HL-60/S4 treated with phorbol 12-myristate 13-acetate at 8.2 ng/mL for 4 days and 3 days (cell line): ENCODE data around the gene MRNIP.

Experiments
- in situ Hi-C: fragments of 300-500 bp; cut with MboI; formaldehyde crosslinking; loops from 2 replicates; pipeline ENCODE4 v1.15.0; 2022; ENCODE audit warnings: low sequenced_read_pairs

MRNIP gene

GRCh38 chr5:179889885-179890284, 31.3 kb upstream of the MRNIP start:
- in situ Hi-C loops, result no loop called here

DNA sequence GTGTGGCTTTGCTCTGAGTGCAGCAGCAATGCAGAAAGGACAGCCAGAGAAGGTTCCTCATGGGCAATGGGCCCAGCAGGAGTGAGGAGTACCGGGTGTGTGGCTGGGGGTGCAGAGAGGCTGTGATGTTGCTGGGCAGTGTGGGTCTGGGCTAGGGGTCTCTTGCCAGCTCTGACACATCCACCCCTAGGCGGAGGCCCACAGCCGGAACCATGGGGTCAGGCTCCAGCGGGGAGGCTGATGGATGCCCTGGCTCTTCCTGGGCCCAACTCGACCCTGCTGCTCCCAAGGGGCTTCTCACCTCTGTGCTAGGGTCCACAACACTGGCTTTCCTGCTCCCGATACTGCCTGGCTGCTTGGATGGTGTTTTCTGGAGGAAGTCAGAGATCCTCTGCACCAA, 29.2 kb upstream of the MRNIP start:
- in situ Hi-C loops, result no loop called here

GRCh38 chr5:179887095-179887494, 28.5 kb upstream of the MRNIP start:
- in situ Hi-C loops, result no loop called here

DNA sequence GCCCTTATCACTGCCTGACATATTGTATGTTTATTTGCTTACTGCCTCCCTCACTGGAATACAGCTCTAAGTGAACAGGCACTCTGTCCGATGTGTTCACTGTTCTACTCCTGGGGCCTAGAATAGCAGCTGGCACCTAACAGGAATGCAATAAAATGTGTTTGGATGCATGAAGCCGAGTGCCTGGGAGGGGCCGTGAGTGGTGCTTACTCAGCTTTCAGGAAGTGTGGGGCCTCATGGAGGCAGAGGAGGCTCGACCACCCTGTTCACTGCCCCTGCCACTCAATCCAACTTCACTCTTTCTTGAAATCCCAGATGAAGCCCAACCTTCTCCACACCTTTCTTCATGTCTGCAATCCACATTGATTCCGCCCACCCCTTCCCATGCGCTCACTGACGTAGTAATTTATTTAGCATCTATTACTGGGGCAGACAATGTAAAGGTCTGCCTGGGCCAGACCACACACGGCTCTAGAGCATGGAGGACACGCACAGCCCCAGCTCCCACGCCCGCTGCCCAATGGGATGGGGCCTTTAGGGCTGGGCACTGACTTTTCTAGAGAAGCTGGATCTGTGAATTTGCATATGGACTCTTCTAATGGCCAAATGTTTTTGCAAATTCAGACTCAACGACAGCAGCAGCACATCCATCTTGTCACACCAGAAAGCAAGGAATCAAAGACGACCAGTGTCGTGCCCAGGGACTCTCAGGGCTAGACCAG, 27.7 kb upstream of the MRNIP start:
- in situ Hi-C loops, result no loop called here

- in situ Hi-C loops, result no loop called here
These were observed 27.0 kb upstream of the MRNIP start for GRCh38 chr5:179885491-179886090.

- in situ Hi-C loops, result no loop called here
These were observed 24.5 kb upstream of the MRNIP start for GRCh38 chr5:179883163-179883562.

DNA sequence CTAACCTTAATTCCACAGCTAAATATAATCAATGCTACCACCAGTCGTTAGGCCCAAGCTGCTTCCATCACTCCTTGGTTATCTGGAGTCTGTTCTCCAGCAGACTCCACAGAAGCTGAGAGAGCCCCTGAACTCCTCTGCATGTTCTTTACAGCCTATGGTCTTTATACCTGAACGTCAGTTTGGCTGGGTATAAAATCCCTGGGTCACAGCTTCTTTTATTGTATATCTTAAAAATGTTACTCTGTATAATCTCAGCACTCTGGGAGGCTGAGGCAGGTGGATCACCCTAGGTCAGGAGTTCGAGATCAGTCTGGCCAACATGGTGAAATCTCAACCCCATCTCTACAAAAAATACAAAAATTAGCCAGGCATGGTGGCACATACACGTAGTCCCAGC, 23.7 kb upstream of the MRNIP start:
- in situ Hi-C loops, result no loop called here

DNA sequence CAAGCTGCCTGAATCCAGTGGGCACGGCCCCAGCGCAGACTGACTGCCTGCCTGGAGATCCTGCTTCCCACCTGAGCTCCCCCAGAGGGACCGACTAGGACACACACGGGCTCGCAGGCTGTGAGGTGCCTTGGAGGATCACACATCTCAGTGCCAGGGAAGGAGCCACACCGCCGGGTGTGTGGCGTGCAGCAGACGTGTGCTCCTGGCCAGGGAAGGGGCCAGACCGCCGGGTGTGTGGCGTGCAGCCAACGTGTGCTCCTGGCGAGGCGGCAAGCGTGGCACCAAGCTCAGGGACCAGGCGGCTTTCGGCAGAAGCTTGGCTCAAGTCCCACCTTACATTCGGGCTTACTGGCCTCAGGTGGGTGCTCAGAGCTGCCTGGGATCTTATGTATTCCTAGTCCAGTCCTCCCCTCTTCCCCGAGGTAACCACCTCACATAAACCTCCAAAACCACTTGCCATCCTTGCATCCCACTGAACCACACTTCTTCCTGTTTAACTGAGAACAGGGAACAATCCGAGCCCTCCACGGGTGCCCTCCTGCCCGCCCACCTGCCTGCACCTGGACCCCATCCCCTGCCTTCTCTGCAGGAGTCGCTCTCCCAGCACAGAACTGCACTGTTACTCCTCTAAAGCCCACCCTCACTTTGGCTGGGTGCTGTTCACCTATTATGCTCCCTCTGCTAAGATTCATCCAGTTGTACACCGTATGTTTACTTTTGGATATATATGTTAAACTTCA, 22.4 kb upstream of the MRNIP start:
- in situ Hi-C loops, result no loop called here

DNA sequence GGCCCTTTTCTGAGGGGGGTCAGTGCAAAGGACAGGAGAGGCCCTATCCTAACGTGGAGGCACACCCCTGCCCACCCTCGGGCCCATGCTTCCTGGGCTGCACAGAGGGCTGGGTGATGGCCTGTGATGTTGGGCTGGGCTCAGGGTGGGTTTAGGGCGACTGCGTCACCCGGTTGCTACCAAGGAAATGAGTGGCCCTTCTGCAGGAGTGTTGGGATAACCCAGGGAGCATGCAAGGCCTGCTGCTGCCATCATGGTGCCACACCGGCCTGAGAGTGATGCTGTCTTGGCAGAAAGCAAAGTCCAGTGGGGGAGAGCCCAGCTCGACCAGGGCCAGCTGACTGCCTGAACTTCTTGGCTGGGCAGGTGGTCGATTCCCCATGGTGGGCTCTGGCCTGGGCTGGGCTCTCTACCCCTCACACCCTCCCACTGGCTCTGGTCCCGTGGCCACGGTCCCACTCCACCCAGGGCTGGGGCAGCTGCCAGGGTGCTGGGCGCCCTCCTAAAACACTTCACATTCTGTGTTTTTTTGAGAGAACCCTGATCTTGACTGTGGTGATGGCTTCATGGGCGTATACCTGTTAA, 21.5 kb upstream of the MRNIP start:
- in situ Hi-C loops, result no loop called here

- in situ Hi-C loops, result no loop called here
These were observed 21.0 kb upstream of the MRNIP start for GRCh38 chr5:179879690-179880010.

GRCh38 chr5:179879003-179879689, 20.5 kb upstream of the MRNIP start:
- in situ Hi-C loops, result no loop called here

DNA sequence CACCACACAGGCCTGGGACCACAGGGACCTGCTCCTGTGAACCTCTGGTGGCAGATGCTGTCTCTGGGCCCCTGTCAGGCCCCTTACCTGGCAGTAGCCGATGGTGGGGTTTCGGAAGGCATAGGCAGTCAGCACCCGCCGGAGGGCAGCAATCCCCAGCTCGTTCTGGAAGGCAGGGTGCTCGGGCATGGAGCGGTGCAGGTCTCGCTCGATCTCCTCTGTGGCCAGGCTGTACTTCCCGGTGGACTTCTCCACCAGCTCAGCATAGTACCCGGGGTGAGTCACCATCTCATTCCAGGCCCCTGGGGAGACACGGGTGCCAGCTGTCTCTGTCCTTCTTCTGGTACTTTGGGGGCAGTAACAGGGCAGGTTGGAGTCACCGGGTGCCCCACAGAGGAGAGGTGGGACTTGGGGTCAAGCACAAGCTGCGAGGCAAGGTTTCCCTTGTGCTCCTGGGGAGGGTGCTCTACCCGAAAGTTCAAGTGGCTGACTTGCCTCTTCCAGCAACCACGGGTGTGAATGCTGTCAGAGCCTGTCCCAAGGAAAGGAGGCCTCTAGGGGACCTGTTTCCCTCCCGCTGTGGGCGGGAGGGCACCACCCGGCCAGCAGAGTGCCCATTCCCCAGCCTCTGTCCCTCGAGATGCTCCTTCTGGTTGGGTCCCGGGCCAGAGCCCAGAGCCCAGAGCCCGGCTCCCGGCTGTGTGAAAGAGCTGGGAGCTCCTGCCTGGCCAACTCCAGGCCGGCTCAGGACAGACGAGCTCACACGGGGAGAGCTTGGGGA, 19.8 kb upstream of the MRNIP start:
- in situ Hi-C loops, result no loop called here

- in situ Hi-C loops, result no loop called here
These were observed 18.0 kb upstream of the MRNIP start for GRCh38 chr5:179876610-179876952.

DNA sequence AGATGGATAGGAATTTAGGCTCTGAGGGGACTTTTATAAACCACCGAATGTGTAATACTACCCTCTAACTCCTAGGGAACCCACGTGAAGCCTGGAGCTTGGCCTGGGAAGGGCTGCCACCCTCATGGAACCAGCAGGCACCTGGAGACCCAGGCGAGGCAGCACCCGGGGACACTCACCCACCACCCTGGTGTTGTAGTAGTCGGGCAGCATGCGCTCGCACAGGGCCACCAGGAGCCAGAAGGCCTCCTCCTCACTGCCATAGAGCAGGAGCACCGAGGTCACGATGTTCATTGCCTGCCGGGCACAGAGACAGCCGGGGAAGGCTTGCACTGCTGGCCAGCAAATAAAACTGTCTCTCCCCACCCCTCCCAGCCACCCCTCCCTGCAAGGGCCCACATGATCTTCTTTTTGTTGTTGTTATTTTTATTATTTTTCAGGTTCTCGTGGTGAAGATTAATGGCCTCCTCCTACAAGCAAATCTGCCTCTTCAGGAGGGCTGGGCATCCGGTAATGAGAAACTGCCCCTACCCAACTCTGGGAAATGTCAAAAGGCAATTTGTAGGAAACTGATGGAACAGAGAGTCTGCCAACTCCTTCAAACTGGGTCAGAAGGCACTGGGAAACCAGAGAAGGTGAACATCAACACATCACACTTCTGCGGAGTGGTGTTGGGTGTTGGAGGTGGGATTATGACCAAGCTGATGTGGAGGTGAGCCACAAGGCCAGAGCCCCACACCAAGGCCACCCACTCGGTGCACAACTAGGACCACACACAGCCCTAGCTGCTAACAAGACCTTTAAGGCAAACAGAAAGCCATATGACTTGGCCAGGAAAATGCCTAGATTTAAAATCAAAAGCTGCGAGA, 17.4 kb upstream of the MRNIP start:
- in situ Hi-C loops, result no loop called here

DNA sequence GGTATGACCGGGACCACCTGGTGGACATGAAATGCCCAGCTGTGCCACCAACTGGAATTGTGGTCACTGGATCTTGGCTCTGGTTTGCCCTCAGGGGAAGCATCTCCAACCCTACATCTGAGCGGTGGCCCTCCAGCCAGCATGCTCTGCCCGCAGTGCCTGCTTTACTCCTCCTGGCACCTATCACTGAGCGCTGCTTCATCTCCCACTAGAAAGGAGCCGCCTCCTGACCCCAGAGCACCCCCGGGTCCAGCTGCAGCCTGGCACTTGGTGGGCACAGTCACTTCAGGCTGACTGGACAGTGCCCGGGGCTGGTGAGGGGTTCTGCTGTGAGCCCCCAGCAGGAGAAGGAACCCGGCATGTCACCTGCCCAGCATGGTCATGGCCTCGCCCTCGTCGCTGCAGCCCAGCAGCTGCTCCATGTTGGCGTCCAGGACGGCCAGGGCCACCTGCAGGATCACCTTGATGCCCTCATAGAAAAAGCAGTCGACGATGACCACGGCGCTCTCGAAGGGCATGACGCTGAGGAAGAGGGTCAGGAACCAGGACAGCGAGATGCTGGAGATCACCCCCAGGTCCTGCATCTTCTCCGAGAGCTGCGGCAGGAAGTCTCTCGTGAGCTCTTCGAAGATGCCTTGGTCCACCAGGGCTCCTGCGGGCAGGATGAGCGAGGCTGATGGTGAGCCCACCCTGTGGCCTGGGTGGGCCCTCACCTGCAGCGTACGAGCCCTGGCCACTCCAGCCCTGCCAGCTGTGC, 16.1 kb upstream of the MRNIP start:
- in situ Hi-C loops, result no loop called here

- in situ Hi-C loops, result no loop called here
These were observed 15.5 kb upstream of the MRNIP start for GRCh38 chr5:179874136-179874535.

GRCh38 chr5:179873588-179874110, 15.0 kb upstream of the MRNIP start:
- in situ Hi-C loops, result no loop called here

GRCh38 chr5:179872828-179873575, 14.4 kb upstream of the MRNIP start:
- in situ Hi-C loops, result no loop called here
